ENCODE measurements around the gene APCDD1L. TPM values are rescaled to one million over a fixed set of nuclear protein-coding genes. Genes with fewer than 3 reads are reported as not detected.

Gene APCDD1L
- total and polyA plus RNA-seq, 11 donors: 0.24 to 1.1 (median 0.60) TPM; not detected in 2

DNA sequence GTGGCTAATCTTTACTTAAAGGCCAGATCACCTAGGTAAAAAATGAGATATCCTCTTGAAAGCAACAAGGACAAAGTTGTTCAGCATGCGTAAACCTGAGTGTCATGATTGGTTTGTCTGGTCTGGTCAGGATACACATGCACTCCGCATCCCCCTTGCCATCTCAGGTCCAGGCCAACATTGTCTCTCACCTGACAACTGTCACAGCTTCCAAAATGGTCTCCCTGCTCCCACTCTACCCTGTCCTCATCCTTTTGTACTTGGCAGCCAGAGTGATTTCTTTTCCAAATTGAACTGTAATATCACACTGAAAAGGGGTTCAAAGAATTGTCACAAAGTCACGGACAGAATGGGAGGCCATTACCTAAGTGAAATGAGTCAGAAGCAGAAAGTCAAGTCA, 21.1 kb upstream of the APCDD1L start:
- TF ChIP-seq POLR2A (IDR thresholded peaks at IDR 0.05) (no peak), CTCF (IDR thresholded peaks at IDR 0.05) (no peak)
- Histone ChIP-seq H3K36me3 (no peaks in the 10 kb centered on the region), H3K27me3 (no peaks in the 10 kb centered on the region), H3K4me1 (no peaks in the 10 kb centered on the region), H3K4me3 (no peak overlapping the region), H3K9me3 (peaks cover 0 to 40% (median 21%) of the 10 kb centered on the region in 12 donors), H3K27ac (no peak overlapping the region)
- no peak for DNase-seq
- intact Hi-C loops (cut with DNase I): no loop called here
- ATAC-seq: no peak
- 91 to 96% (median 95%) methylated on average over 3 of the region's 3 CpGs for WGBS, 4 donors

GRCh38 chr20:58531657-58532056, 16.5 kb upstream of the APCDD1L start:
- no peaks in the 10 kb centered on the region for H3K36me3 ChIP-seq
- H3K27me3 ChIP-seq: no peaks in the 10 kb centered on the region
- ATAC-seq (no peak), DNase-seq (no peak)
- H3K9me3 ChIP-seq: peaks cover 0 to 56% (median 35%) of the 10 kb centered on the region in 12 donors
- H3K27ac ChIP-seq: no peak overlapping the region
- no peak overlapping the region for H3K4me3 ChIP-seq
- no peaks in the 10 kb centered on the region for H3K4me1 ChIP-seq
- intact Hi-C loops (cut with DNase I): no loop called here
- TF ChIP-seq POLR2A (IDR thresholded peaks at IDR 0.05): no peak
- no peak for TF ChIP-seq CTCF (IDR thresholded peaks at IDR 0.05)

DNA sequence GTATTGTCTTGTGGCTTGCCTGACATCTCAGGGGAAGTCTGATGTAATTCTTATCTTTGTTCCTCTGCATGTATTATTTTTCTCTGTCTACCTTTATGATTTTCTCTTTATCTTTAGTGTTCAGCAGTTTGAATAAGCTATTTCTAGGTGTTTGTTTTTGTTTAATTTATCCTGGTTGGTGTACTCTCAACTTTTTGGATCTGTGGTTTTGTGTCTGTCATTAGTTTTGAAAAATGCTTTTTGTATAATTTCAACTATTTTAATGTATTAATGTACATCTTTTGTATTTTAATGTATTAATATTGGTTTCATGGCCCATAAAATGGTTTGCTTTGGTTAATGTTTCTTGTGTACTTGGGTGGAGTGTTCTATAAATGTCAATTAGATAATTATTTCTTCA, 15.9 kb upstream of the APCDD1L start:
- H3K4me1 ChIP-seq: no peaks in the 10 kb centered on the region
- DNase-seq: no peak
- H3K4me3 ChIP-seq: no peak overlapping the region
- peaks cover 0 to 61% (median 40%) of the 10 kb centered on the region in 12 donors for H3K9me3 ChIP-seq
- intact Hi-C loops (cut with DNase I): no loop called here
- H3K36me3 ChIP-seq: no peaks in the 10 kb centered on the region
- TF ChIP-seq POLR2A (IDR thresholded peaks at IDR 0.05) (no peak), CTCF (IDR thresholded peaks at IDR 0.05) (no peak)
- no peak for ATAC-seq
- no peak overlapping the region for H3K27ac ChIP-seq
- H3K27me3 ChIP-seq: no peaks in the 10 kb centered on the region

DNA sequence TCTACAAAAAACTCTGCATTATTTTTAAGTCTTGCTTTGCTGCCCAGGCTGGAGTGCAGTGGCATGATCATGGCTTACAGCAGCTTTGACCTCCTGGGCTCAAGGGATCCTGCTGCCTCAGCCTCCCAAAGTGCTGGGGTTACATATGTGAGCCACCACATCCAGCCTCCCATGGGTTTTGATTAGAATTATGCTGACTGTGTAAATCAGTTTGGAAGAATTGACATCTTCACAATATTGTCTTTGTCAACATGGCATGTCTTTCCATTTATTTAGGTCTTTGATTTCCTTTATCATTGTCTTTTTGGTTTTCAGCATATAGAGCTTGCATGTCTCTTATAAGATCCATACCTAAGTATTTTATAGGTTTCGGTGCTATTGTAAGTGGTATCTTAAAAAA, 13.2 kb upstream of the APCDD1L start:
- Histone ChIP-seq H3K27ac (no peak overlapping the region), H3K9me3 (peaks cover 0 to 68% (median 46%) of the 10 kb centered on the region in 12 donors), H3K4me3 (no peak overlapping the region), H3K27me3 (no peaks in the 10 kb centered on the region), H3K4me1 (peaks cover 0 to 4% (median 0%) of the 10 kb centered on the region in 12 donors), H3K36me3 (no peaks in the 10 kb centered on the region)
- ATAC-seq: no peak
- WGBS, 4 donors: 91 to 97% (median 94%) methylated on average over 1 of the region's 1 CpG
- DNase-seq: no peak
- no peak for TF ChIP-seq CTCF (IDR thresholded peaks at IDR 0.05)
- intact Hi-C loops (cut with DNase I): no loop called here

Measured in heart left ventricle (tissue), 16 donors.